ENCODE results near the gene C19orf85.

Gene C19orf85

DNA sequence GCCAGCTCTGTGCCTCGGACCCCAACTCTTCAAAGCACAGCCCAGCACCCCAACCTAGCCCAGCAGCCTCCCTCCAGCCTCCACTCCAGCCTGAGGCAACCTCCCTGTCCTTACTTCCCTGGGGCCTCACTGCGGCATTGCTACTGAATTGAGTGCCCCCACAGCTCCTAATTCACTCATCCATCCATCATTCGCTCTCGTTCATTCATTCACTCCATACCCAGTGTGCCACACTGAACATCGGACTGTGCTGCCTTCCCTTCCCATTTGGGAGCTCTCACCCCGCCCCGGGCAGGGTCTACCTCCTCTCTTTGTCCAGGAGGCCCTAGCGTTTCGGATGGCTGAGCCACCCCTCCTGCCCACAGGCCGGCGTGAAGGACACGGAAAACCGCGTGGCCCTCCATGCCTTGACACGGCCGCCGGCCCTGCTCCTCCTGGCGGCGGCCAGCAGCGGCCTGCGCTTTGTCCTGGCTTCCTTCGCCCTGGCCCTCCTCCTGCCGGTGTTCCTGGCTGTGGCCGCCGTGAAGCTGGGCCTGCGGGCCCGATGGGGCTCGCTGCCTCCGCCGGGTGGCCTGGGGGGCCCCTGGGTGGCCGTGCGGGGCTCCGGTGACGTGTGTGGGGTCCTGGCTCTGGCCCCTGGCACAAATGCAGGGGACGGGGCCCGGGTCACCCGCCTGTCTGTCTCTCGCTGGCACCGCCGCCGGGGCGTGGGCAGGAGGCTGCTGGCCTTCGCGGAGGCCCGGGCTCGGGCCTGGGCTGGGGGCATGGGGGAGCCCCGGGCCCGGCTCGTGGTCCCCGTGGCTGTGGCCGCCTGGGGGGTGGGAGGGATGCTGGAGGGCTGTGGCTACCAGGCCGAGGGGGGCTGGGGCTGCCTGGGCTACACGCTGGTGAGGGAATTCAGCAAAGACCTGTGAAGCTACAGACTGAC is 21.8 kb upstream of the C19orf85 start:
- no peak for ATAC-seq (replicated peaks)
- peak overlapping the region; percentile 81 to 83 for H3K27ac Mint-ChIP-seq
- H3K36me3 Mint-ChIP-seq (ENCODE audit: insufficient read depth) = peaks cover 39% of the 10 kb centered on the region
- DNase-seq = no peak
- H3K9me3 Mint-ChIP-seq = no peaks in the 10 kb centered on the region
- H3K4me3 Mint-ChIP-seq = peak overlapping the region; percentile 57 to 76
- peaks cover 5 to 10% of the 10 kb centered on the region in 2 donors for H3K4me1 Mint-ChIP-seq (ENCODE audit: low read depth in 2 of 2)
- no peaks in the 10 kb centered on the region for H3K27me3 Mint-ChIP-seq

DNA sequence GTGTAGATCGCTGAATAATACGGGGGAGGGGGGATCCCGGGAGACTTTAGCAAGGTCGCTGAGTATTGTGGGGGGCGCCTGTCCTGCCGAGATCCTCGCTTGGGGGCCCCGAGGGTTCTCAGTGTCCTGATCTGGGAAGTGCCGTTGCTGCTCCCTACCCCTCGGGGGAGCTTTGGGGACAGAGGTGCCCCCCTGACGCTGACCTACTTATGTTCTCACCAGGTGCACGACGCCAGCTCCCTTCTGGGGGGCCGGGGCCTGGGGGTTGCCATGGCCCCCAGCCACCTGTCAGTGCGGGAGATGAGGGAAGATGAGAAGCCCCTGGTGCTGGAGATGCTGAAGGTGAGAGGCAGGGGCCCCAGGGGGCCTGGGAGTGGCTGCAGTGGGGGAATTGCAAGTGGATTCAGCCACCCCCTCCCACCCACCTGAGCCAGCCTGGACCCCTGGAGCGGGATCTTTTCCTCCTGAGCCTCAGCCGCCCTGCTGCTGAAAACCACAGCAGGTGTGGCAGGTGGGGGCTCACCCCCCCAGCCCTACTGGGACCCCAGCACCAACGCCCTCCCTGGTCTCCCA is 21.0 kb upstream of the C19orf85 start:
- H3K9me3 Mint-ChIP-seq = no peaks in the 10 kb centered on the region
- DNase-seq (no peak), ATAC-seq (replicated peaks) (peak; percentile 49)
- peaks cover 5 to 10% of the 10 kb centered on the region in 2 donors for H3K4me1 Mint-ChIP-seq (ENCODE audit: low read depth in 2 of 2)
- H3K27ac Mint-ChIP-seq = peak overlapping the region; percentile 81
- H3K36me3 Mint-ChIP-seq (ENCODE audit: insufficient read depth) = peaks cover 39% of the 10 kb centered on the region
- H3K27me3 Mint-ChIP-seq = no peaks in the 10 kb centered on the region
- peak overlapping the region; percentile 57 to 76 for H3K4me3 Mint-ChIP-seq

DNA sequence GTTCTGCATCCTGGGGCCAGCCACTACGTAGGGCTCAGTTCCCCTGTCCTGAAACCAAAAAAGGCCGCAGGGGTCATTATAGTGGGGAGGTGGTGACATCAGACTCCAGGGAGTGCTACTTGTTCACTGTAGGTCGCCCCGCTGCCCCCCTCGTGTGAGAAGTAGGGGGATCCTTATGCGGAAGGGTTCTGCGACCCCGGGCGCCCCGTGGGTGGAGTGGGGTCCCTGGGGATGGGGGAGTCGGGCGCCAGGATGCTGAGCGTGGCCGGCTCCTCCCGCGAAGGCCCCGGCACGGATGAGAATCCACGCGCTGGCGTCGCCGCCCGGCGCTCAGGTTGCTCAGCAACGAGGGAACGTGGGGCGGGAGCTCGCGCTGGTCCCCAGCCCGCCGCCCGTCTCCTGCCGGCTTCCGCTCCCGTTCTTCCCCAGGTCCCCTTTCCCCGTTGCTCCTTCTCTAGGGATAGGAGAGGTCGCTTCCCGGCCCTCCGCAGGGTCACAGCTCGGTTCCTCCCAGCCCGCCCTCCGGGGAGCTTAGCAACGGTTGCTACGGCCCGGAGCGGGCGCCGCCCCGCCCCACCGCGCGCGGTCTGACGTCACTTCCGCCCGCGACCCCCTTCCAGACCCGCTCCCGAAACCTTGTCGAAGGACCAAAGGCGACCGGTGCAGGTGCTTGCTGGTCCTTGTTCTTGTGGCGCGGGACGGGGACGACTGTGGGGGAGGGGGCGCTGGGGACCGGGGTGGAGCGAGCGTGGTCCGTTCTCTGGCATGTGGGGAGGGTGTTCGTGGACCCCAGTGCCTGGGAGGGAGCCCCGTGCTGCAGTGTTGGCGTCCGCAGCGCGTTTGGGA is 20.3 kb upstream of the C19orf85 start, which contains the start of gene NAT14:
TSS of gene NAT14 (plus strand) at position 596 of the 846 bp plus-strand sequence. CDS start 521 bp downstream, outside the sequence.
- Mint-ChIP-seq H3K27ac (peak within 1 kb of the TSS; percentile 81), H3K4me1 (ENCODE audit: low read depth in 2 of 2) (peaks cover 7 to 12% of the 10 kb centered on the region in 2 donors), H3K9me3 (no peaks in the 10 kb centered on the region), H3K36me3 (ENCODE audit: insufficient read depth) (peaks cover 44% of the 10 kb centered on the region), H3K27me3 (no peaks in the 10 kb centered on the region), H3K4me3 (peak within 1 kb of the TSS; percentile 57 to 76)
- ATAC-seq (replicated peaks) (peak; percentile 78), DNase-seq (peak; percentile 60 to 67 (median 62))

DNA sequence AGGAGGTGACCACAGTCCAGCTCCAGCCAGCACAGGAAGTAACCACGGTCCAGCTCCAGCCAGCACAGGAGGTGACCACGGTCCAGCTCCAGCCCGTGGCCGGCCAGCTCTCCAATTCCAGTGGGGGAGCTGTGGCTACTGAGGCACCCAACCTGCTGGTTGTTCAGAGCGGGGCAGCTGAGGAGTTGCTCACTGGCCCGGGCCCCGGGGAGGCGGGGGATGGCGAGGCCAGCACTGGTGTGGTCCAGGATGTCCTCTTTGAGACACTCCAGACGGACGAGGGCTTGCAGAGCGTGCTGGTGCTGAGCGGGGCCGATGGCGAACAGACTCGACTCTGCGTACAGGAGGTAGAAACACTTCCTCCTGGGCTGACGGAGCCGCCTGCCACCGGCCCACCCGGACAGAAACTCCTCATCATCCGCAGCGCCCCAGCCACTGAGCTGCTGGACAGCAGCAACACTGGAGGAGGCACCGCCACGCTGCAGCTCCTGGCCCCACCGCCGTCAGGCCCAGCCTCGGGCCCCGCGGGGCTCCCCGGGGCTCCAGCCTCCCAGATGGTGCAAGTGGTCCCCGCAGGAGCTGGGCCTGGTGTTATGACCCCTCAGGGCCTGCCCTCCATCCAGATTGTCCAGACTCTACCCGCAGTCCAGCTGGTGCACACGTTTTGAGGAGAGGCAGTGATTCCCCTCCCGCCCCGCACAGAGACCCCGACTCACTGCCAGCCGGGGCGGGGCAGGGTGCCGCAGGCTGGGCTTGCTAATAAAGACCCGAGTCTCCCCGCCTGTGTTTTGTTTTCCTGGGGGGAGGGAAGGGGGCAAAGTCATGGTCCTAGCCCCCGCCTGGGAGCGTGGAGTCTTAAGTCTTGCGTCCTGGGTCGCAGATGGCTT is 19.4 kb upstream of the C19orf85 start:
- peaks cover 50% of the 10 kb centered on the region for H3K36me3 Mint-ChIP-seq (ENCODE audit: insufficient read depth)
- peaks cover 14 to 19% of the 10 kb centered on the region in 2 donors for H3K4me1 Mint-ChIP-seq (ENCODE audit: low read depth in 2 of 2)
- peak overlapping the region; percentile 57 to 76 for H3K4me3 Mint-ChIP-seq
- H3K27ac Mint-ChIP-seq = peak overlapping the region in 1 of 2 donors; percentile 81
- DNase-seq = no peak
- no peaks in the 10 kb centered on the region for H3K27me3 Mint-ChIP-seq
- no peak for ATAC-seq (replicated peaks)
- no peaks in the 10 kb centered on the region for H3K9me3 Mint-ChIP-seq

DNA sequence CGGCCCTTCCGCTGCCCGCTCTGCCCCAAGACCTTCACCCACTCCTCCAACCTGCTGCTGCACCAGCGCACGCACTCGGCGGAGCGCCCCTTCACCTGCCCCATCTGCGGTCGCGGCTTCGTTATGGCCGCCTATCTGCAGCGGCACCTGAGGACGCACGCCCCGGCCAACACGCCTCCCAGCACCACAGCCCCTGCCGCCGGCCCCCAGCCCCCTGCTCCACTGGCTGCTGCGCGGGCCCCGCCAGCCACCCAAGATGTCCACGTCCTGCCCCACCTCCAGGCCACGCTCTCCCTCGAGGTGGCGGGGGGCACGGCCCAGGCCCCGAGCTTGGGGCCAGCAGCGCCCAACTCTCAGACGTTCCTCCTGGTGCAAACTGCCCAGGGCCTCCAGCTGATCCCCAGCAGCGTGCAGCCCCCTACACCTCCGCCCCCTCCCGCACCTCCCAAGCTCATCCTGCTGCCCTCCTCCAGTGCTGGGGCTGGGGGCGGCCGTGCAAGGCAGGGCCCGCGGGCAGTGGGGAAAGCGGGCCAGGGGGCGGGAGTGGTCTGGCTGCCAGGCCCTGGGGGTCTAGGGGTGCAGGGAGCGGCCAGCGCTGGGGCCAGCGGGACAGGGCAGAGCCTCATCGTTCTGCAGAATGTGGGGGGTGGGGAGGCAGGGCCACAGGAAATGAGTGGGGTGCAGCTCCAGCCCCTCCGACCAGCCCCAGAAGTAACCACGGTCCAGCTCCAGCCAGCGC is 18.6 kb upstream of the C19orf85 start:
- no peak for DNase-seq
- Mint-ChIP-seq H3K27ac (no peak overlapping the region), H3K4me3 (peak overlapping the region in 1 of 2 donors; percentile 17), H3K4me1 (ENCODE audit: low read depth in 2 of 2) (peaks cover 23 to 27% of the 10 kb centered on the region in 2 donors), H3K9me3 (no peaks in the 10 kb centered on the region), H3K36me3 (ENCODE audit: insufficient read depth) (peaks cover 56% of the 10 kb centered on the region), H3K27me3 (no peaks in the 10 kb centered on the region)
- no peak for ATAC-seq (replicated peaks)

DNA sequence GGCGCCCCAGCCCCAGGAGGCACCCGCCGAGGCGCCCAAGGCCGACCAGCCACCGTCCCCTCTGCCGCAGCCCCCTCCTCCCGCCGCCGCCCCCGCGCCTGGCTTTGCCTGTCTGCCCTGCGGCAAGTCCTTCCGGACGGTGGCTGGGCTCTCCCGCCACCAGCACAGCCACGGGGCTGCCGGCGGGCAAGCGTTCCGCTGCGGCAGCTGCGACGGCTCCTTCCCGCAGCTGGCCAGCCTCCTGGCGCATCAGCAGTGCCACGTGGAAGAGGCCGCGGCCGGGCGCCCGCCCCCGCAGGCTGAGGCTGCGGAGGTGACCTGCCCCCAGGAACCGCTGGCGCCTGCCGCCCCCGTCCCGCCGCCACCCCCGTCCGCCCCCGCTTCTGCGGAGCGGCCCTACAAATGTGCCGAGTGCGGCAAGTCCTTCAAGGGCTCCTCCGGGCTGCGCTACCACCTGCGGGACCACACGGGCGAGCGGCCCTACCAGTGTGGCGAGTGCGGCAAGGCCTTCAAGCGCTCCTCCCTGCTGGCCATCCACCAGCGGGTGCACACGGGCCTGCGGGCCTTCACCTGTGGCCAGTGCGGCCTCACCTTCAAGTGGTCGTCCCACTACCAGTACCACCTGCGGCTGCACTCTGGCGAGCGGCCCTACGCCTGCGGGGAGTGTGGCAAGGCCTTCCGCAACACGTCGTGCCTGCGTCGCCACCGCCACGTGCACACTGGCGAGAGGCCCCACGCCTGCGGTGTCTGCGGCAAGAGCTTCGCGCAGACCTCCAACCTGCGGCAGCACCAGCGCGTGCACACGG is 17.8 kb upstream of the C19orf85 start:
- Mint-ChIP-seq H3K4me3 (no peak overlapping the region), H3K27me3 (no peaks in the 10 kb centered on the region), H3K36me3 (ENCODE audit: insufficient read depth) (peaks cover 55% of the 10 kb centered on the region), H3K27ac (no peak overlapping the region), H3K4me1 (ENCODE audit: low read depth in 2 of 2) (peaks cover 28 to 33% of the 10 kb centered on the region in 2 donors), H3K9me3 (no peaks in the 10 kb centered on the region)
- DNase-seq (no peak), ATAC-seq (replicated peaks) (no peak)

DNA sequence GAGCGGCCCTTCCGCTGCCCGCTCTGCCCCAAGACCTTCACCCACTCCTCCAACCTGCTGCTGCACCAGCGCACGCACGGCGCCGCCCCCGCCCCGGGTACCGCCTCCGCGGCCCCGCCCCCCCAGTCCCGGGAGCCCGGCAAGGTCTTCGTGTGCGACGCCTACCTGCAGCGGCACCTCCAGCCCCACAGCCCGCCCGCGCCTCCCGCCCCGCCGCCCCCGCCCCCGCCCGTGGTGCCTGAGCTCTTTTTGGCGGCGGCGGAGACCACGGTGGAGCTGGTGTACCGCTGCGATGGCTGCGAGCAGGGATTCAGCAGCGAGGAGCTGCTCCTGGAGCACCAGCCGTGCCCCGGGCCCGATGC is 17.2 kb upstream of the C19orf85 start:
- Mint-ChIP-seq H3K36me3 (ENCODE audit: insufficient read depth) (peaks cover 55% of the 10 kb centered on the region), H3K4me1 (ENCODE audit: low read depth in 2 of 2) (peaks cover 28 to 36% of the 10 kb centered on the region in 2 donors), H3K27me3 (no peaks in the 10 kb centered on the region), H3K4me3 (no peak overlapping the region), H3K27ac (no peak overlapping the region), H3K9me3 (no peaks in the 10 kb centered on the region)
- DNase-seq = no peak
- ATAC-seq (replicated peaks) = no peak

DNA sequence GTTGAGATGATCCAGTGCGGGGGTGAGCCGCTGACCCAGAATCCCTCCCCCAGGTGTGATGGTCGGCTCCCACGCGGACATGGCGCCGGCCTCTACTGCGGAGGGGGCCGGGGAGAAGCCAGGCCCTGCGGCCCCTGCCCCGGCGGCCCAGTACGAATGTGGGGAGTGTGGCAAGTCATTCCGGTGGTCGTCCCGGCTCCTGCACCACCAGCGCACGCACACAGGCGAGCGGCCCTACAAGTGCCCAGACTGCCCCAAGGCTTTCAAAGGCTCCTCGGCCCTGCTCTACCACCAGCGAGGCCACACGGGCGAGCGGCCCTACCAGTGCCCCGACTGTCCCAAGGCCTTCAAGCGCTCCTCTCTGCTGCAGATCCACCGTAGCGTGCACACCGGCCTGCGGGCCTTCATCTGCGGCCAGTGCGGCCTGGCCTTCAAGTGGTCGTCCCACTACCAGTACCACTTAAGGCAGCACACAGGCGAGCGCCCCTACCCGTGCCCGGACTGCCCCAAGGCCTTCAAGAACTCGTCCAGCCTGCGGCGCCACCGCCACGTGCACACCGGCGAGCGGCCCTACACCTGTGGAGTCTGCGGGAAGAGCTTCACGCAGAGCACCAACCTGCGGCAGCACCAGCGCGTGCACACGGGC is 16.7 kb upstream of the C19orf85 start:
- peaks cover 28 to 35% of the 10 kb centered on the region in 2 donors for H3K4me1 Mint-ChIP-seq (ENCODE audit: low read depth in 2 of 2)
- DNase-seq = no peak
- H3K4me3 Mint-ChIP-seq = no peak overlapping the region
- peaks cover 58% of the 10 kb centered on the region for H3K36me3 Mint-ChIP-seq (ENCODE audit: insufficient read depth)
- no peaks in the 10 kb centered on the region for H3K9me3 Mint-ChIP-seq
- ATAC-seq (replicated peaks) = no peak
- H3K27ac Mint-ChIP-seq = no peak overlapping the region
- no peaks in the 10 kb centered on the region for H3K27me3 Mint-ChIP-seq

DNA sequence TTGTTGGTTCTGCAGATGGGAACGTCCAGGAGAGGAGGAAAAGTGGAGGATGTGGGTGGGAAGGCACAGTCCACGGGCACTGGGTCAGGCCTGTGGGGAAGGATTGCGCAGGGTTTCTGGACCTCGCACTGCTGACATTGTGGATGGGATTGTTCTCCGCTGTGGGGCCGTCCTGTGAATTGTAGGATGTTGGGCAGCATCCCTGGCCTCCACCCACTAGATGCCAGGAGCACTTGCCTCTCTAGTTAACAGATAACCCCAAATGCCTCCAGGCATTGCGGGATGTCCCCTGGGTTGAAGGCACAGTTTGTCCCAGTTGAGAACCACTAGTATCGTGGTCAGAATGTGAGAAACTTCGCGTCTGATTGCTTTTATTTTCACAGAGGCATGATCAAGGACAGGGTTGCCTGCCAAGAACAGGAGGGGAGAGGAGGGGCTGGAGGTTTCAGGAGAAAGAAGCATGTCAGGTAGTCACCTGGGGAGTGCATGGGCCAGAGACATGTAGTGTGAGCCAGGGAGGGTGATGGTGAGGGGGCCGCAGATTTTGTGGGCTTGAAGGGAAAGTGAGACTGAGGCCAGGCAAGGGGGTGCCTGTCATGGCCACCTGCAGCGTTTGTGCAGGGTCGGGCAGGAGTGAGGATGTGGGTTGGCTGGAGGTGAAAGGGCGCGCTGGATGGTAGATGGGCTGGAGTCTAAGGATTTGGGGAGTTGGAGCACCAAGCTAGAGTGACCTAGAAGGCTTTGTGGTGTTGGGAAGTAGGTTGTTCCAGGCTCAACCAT is 15.1 kb upstream of the C19orf85 start:
- H3K4me3 Mint-ChIP-seq = peak overlapping the region in 1 of 2 donors; percentile 32
- H3K36me3 Mint-ChIP-seq (ENCODE audit: insufficient read depth) = peaks cover 53% of the 10 kb centered on the region
- no peaks in the 10 kb centered on the region for H3K9me3 Mint-ChIP-seq
- no peak for DNase-seq
- ATAC-seq (replicated peaks) = no peak
- H3K27ac Mint-ChIP-seq = peak overlapping the region in 1 of 2 donors; percentile 75
- peaks cover 23 to 35% of the 10 kb centered on the region in 2 donors for H3K4me1 Mint-ChIP-seq (ENCODE audit: low read depth in 2 of 2)
- no peaks in the 10 kb centered on the region for H3K27me3 Mint-ChIP-seq

DNA sequence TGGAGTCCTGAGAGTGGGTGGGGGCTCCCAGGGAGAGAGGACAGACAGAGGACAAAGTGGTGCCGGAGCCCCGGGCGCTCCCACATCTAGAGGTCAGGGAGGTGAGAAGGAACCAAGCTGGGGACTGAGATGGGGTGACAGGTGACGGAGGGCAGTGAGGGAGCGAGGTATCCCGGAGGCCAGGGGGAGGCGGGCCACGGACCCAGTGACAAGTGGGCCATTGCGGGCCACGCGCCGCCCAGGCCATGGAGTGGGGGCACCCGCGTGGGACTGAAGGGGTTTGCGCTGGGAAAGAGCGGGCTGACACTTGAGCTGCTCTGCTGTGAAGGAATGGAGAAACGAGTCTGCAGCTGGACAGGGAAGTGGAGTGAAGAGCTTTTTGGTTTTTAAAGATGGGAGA is 14.5 kb upstream of the C19orf85 start:
- Mint-ChIP-seq H3K4me1 (ENCODE audit: low read depth in 2 of 2) (peaks cover 23 to 33% of the 10 kb centered on the region in 2 donors), H3K27me3 (no peaks in the 10 kb centered on the region), H3K9me3 (no peaks in the 10 kb centered on the region), H3K36me3 (ENCODE audit: insufficient read depth) (peaks cover 47% of the 10 kb centered on the region), H3K27ac (no peak overlapping the region), H3K4me3 (peak overlapping the region; percentile 32 to 88)
- no peak for ATAC-seq (replicated peaks)
- no peak for DNase-seq
